NT2/D1 (cell line): ENCODE measurements around the gene TLE7.

Source experiments
- SUZ12 ChIP-seq: IDR thresholded peaks from 2 replicates; pipeline ENCODE4 v1.6.1; 2011; ENCODE audit not compliant: insufficient read length, insufficient read depth; ENCODE audit errors: extremely low read depth
- YY1 ChIP-seq: IDR thresholded peaks from 2 replicates; pipeline ENCODE4 v1.6.1; 2011; ENCODE audit not compliant: insufficient read length, insufficient read depth
- ZNF274 ChIP-seq: IDR thresholded peaks from 2 replicates; pipeline ENCODE4 v1.6.1; 2011; ENCODE audit warnings: mild to moderate bottlenecking, low read depth, low read length

DNA sequence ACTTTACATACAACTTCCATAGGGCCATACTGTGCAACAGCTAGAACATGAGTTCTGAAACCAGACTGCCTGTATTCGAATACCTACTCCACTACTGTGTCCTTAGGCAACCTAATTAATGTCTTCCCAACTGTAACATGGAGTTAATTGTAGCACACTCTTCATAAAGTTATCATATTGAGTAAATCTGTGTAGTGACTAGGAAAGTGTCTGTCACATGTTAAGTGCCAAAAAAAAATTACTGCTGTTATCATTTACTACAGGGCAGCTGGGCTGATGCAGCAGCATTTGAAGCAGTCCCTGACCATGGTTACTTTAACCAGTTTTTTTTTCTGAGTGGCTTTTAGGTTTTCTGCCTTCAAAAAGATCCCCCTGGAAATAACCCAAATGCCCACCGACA lies 31.1 kb upstream of the TLE7 start:
- TF ChIP-seq ZNF274 (no peak), YY1 (no peak), SUZ12 (no peak)
